Osteoblast (primary cell): Measurements from ENCODE around the gene MYMK. TPM values are rescaled to one million over a fixed set of nuclear protein-coding genes. Genes with fewer than 3 reads are reported as not detected.
A peak's percentile ranks its signal among the peaks of the same experiment; 100 is the strongest.

ENCODE experiments used
- DNase-seq: peaks from one replicate; pipeline ENCODE4 v3.0.0; 2011; ENCODE audit warnings: low spot score, mixed read lengths; ENCODE audit not compliant: insufficient read length; ENCODE audit errors: missing footprints
- H2AFZ ChIP-seq: 2 replicates; pipeline ENCODE4 v1.6.0; 2011; ENCODE audit warnings: mild to moderate bottlenecking, low read length
- H3K27ac ChIP-seq: 2 replicates; pipeline ENCODE4 v1.5.1; 2011; ENCODE audit warnings: mild to moderate bottlenecking, low read depth, low read length, moderate library complexity
- H3K27me3 ChIP-seq: 2 replicates; pipeline ENCODE4 v1.6.0; 2012; ENCODE audit warnings: mild to moderate bottlenecking, control low read depth, inconsistent platforms, low read length, moderate library complexity; ENCODE audit not compliant: insufficient read depth
- H3K36me3 ChIP-seq: 2 replicates; pipeline ENCODE4 v1.5.1; 2011; ENCODE audit warnings: mild to moderate bottlenecking, low read length, control low read depth, moderate library complexity; ENCODE audit not compliant: insufficient read depth
- H3K4me1 ChIP-seq: 2 replicates; pipeline ENCODE4 v1.5.1; 2011; ENCODE audit warnings: mild to moderate bottlenecking, low read length, control low read depth, moderate library complexity; ENCODE audit not compliant: insufficient read depth
- H3K4me2 ChIP-seq: 2 replicates; pipeline ENCODE4 v1.6.0; 2011; ENCODE audit warnings: mild to moderate bottlenecking, low read length; ENCODE audit not compliant: insufficient read depth
- H3K4me3 ChIP-seq: fragments of 200-600 bp; sonication (generic); 3 replicates; pipeline ENCODE4 v1.5.1; 2012; ENCODE audit warnings: mild to moderate bottlenecking, low read length, inconsistent platforms; ENCODE audit not compliant: insufficient read depth
- H3K79me2 ChIP-seq: 2 replicates; pipeline ENCODE4 v1.6.0; 2012; ENCODE audit warnings: mild to moderate bottlenecking, low read length, control low read depth, inconsistent platforms; ENCODE audit not compliant: insufficient read depth
- H3K9me3 ChIP-seq: 2 replicates; pipeline ENCODE4 v1.5.1; 2011; ENCODE audit warnings: low read depth, low read length, control low read depth
- H4K20me1 ChIP-seq: 2 replicates; pipeline ENCODE4 v1.6.0; 2012; ENCODE audit warnings: mild to moderate bottlenecking, low read length, control low read depth; ENCODE audit not compliant: insufficient read depth
- CTCF ChIP-seq: IDR thresholded peaks from 2 replicates; pipeline ENCODE4 v1.5.1; 2011; ENCODE audit warnings: mild to moderate bottlenecking, low read depth, low read length, moderate library complexity; ENCODE audit errors: extremely low read depth
- total RNA-seq: library from RNA; depleted of rRNA; stranded (reverse); fragments of >200 nt; gene quantifications from 2 replicates; pipeline ENCODE4 v1.2.3, GENCODE V29; 2012

Gene MYMK
- total RNA-seq, 1 donor: not detected

GRCh38 chr9:133523106-133523505, 1.7 kb downstream of the MYMK start:
- no peak for TF ChIP-seq CTCF
- H3K27ac ChIP-seq: no peak overlapping the region

GRCh38 chr9:133522073-133522910, 2.5 kb downstream of the MYMK start:
- no peaks in the 10 kb centered on the region for H4K20me1 ChIP-seq
- DNase-seq: peak; percentile 19
- H3K36me3 ChIP-seq: no peaks in the 10 kb centered on the region
- TF ChIP-seq CTCF: no peak
- H3K4me2 ChIP-seq: no peak overlapping the region
- no peak overlapping the region for H2AFZ ChIP-seq
- no peaks in the 10 kb centered on the region for H3K4me1 ChIP-seq
- H3K4me3 ChIP-seq: no peak overlapping the region
- no peaks in the 10 kb centered on the region for H3K79me2 ChIP-seq
- H3K27ac ChIP-seq: no peak overlapping the region
- no peaks in the 10 kb centered on the region for H3K9me3 ChIP-seq
- H3K27me3 ChIP-seq: peaks cover 33% of the 10 kb centered on the region

More at GRCh38 chr9:133523106-133523505, 1.7 kb downstream of the MYMK start:
- no peaks in the 10 kb centered on the region for H4K20me1 ChIP-seq
- H3K79me2 ChIP-seq: no peaks in the 10 kb centered on the region
- H3K9me3 ChIP-seq: no peaks in the 10 kb centered on the region
- peak; percentile 22 for DNase-seq
- no peak overlapping the region for H3K4me3 ChIP-seq
- no peak overlapping the region for H2AFZ ChIP-seq
- H3K27me3 ChIP-seq: peaks cover 41% of the 10 kb centered on the region
- no peaks in the 10 kb centered on the region for H3K4me1 ChIP-seq
- no peak overlapping the region for H3K4me2 ChIP-seq
- H3K36me3 ChIP-seq: no peaks in the 10 kb centered on the region

GRCh38 chr9:133521122-133522072, 3.4 kb downstream of the MYMK start:
- DNase-seq: peak; percentile 56
- Histone ChIP-seq H3K4me1 (no peaks in the 10 kb centered on the region), H3K27ac (no peak overlapping the region), H3K79me2 (no peaks in the 10 kb centered on the region), H4K20me1 (no peaks in the 10 kb centered on the region), H2AFZ (no peak overlapping the region), H3K27me3 (peaks cover 24% of the 10 kb centered on the region), H3K36me3 (no peaks in the 10 kb centered on the region), H3K4me3 (no peak overlapping the region), H3K9me3 (no peaks in the 10 kb centered on the region), H3K4me2 (no peak overlapping the region)
- no peak for TF ChIP-seq CTCF
